Keratinocyte (primary cell): ENCODE data around the gene NOTCH3. TPM values are rescaled to one million over a fixed set of nuclear protein-coding genes. Genes with fewer than 3 reads are reported as not detected.

Source experiments
- DNase-seq: peaks from one replicate; pipeline ENCODE4 v3.0.0-alpha.2; 2011; ENCODE audit warnings: low read depth, missing footprints, low spot score
- FAIRE-seq: peaks from 2 replicates; lab custom pipeline; 2011; peaks lifted over from hg19 to GRCh38; lab: Jason Lieb, UNC
- H2AFZ ChIP-seq: 2 replicates; pipeline ENCODE4 v1.6.0; 2012; ENCODE audit warnings: low read length, control low read depth, inconsistent platforms; ENCODE audit not compliant: control insufficient read depth
- H3K27ac ChIP-seq: 2 replicates; pipeline ENCODE4 v1.5.1; 2011; ENCODE audit warnings: low read length; ENCODE audit not compliant: control insufficient read depth, insufficient read depth
- H3K27me3 ChIP-seq: 3 replicates; pipeline ENCODE4 v1.6.0; 2011; ENCODE audit warnings: low read length; ENCODE audit not compliant: control insufficient read depth, insufficient read depth; ENCODE audit errors: extremely low read depth
- H3K36me3 ChIP-seq, 2 experiments: 2 replicates in 1 of 2; 3 replicates in 1 of 2; pipeline ENCODE4 v1.5.1; 2011; ENCODE audit warnings: low read length in 2 of 2, mild to moderate bottlenecking in 1 of 2; ENCODE audit not compliant: control insufficient read depth in 2 of 2, insufficient read depth in 2 of 2; ENCODE audit errors: extremely low read depth in 1 of 2
- H3K4me1 ChIP-seq: 3 replicates; pipeline ENCODE4 v1.5.1; 2011; ENCODE audit warnings: low read length; ENCODE audit not compliant: control insufficient read depth, insufficient read depth; ENCODE audit errors: extremely low read depth
- H3K4me2 ChIP-seq: 3 replicates; pipeline ENCODE4 v1.6.0; 2011; ENCODE audit warnings: low read depth, low read length; ENCODE audit not compliant: control insufficient read depth, insufficient read depth; ENCODE audit errors: extremely low read depth
- H3K4me3 ChIP-seq, 3 experiments: fragments of 200-600 bp in 1 of 3; sonication (generic) in 1 of 3; 2 replicates in 2 of 3; 3 replicates in 1 of 3; pipeline ENCODE4 v1.5.1; 2011 to 2016; ENCODE audit warnings: low read length in 3 of 3, mild to moderate bottlenecking in 3 of 3, control low read depth in 2 of 3, inconsistent platforms in 1 of 3, low read depth in 1 of 3, mixed read lengths in 1 of 3, mixed run types in 1 of 3, moderate library complexity in 1 of 3; ENCODE audit not compliant: control insufficient read depth in 2 of 3, insufficient read depth in 2 of 3; ENCODE audit errors: extremely low read depth in 1 of 3
- H3K79me2 ChIP-seq: 2 replicates; pipeline ENCODE4 v1.6.0; 2012; ENCODE audit warnings: low read length; ENCODE audit not compliant: control insufficient read depth, insufficient read depth
- H3K9ac ChIP-seq: 3 replicates; pipeline ENCODE4 v1.6.0; 2011; ENCODE audit warnings: low read length; ENCODE audit not compliant: control insufficient read depth, insufficient read depth; ENCODE audit errors: extremely low read depth
- H3K9me1 ChIP-seq: 3 replicates; pipeline ENCODE4 v1.6.0; 2011; ENCODE audit warnings: low read length; ENCODE audit not compliant: control insufficient read depth, insufficient read depth; ENCODE audit errors: extremely low read depth
- H3K9me3 ChIP-seq: 2 replicates; pipeline ENCODE4 v1.5.1; 2012; ENCODE audit warnings: low read depth, low read length; ENCODE audit not compliant: control insufficient read depth
- H4K20me1 ChIP-seq: 3 replicates; pipeline ENCODE4 v1.6.0; 2011; ENCODE audit warnings: low read length; ENCODE audit not compliant: control insufficient read depth, insufficient read depth; ENCODE audit errors: extremely low read depth
- CTCF ChIP-seq, 3 experiments: IDR thresholded peaks in 1 of 3; conservative IDR thresholded peaks in 1 of 3; optimal IDR thresholded peaks in 1 of 3; 2 replicates in 2 of 3; 3 replicates in 1 of 3; pipeline versions ENCODE3 to v1.5.1; 2011; ENCODE audit warnings: low read length in 3 of 3, mild to moderate bottlenecking in 3 of 3, moderate library complexity in 2 of 3, control low read depth in 1 of 3, inconsistent platforms in 1 of 3; ENCODE audit not compliant: insufficient read depth in 2 of 3; ENCODE audit errors: extremely low read depth in 1 of 3
- EZH2 ChIP-seq: IDR thresholded peaks from one replicate; pipeline ENCODE4 v1.6.1; 2012; ENCODE audit warnings: inconsistent platforms, mild to moderate bottlenecking, low read length, moderate library complexity
- dilution Hi-C: fragments of 300-500 bp; cut with MboI; formaldehyde crosslinking; loops from one replicate; pipeline ENCODE4 v1.7.0; 2020; ENCODE audit warnings: low sequenced_read_pairs; ENCODE audit not compliant: extremely low pct_ligation_motif_present
- polyA plus RNA-seq, 5 experiments: library from polyadenylated mRNA; depleted of rRNA in 3 of 5; stranded (reverse) in 3 of 5; stranded (forward) in 1 of 5; unstranded in 1 of 5; fragments of >200 nt; gene quantifications; 1 replicate in 1 of 5; 2 replicates in 3 of 5; 3 replicates in 1 of 5; pipeline versions ENCODE4 v1.2.1 to v1.2.3, GENCODE V29; 2011 to 2012; ENCODE audit warnings: missing spikeins in 2 of 5, low read depth in 1 of 5, low replicate concordance in 1 of 5

The NOTCH3 gene
- polyA plus RNA-seq, 1 donor (not counting 4 experiments of a cell fraction or from before 2014, with no cell fraction given) = 4.1 TPM

- Histone ChIP-seq H4K20me1 (peaks cover 39% of the 10 kb centered on the region), H2AFZ (no peak overlapping the region), H3K9me1 (no peaks in the 10 kb centered on the region), H3K27ac (no peak overlapping the region), H3K9ac (no peak overlapping the region), H3K4me2 (no peak overlapping the region), H3K4me3 (no peak overlapping the region), H3K9me3 (no peaks in the 10 kb centered on the region), H3K27me3 (no peaks in the 10 kb centered on the region), H3K36me3 (peaks cover 52 to 63% of the 10 kb centered on the region in 2 experiments), H3K79me2 (peaks cover 38% of the 10 kb centered on the region), H3K4me1 (peaks cover 24% of the 10 kb centered on the region)
- DNase-seq (no peak), FAIRE-seq (no peak)
- dilution Hi-C loops = no loop called here
- TF ChIP-seq CTCF (optimal IDR thresholded peaks at IDR 0.05 in 1 of 3, IDR thresholded peaks at IDR 0.05 in 1 of 3, conservative IDR thresholded peaks at IDR 0.05 in 1 of 3; ENCODE audit: extremely low read depth in 1 of 3, insufficient read depth in 2 of 3, low read length in 3 of 3) (no peak), EZH2 (no peak)
These were observed 49.3 kb upstream of the NOTCH3 start for GRCh38 chr19:15249972-15250639.

GRCh38 chr19:15249528-15249874 lies 48.7 kb upstream of the NOTCH3 start:
- TF ChIP-seq CTCF (optimal IDR thresholded peaks at IDR 0.05 in 1 of 3, IDR thresholded peaks at IDR 0.05 in 1 of 3, conservative IDR thresholded peaks at IDR 0.05 in 1 of 3; ENCODE audit: extremely low read depth in 1 of 3, insufficient read depth in 2 of 3, low read length in 3 of 3) = no peak
- no peak for TF ChIP-seq EZH2
- no peak for DNase-seq
- dilution Hi-C loops = no loop called here
- Histone ChIP-seq H4K20me1 (peaks cover 39% of the 10 kb centered on the region), H3K9ac (no peak overlapping the region), H3K4me1 (peaks cover 24% of the 10 kb centered on the region), H3K27ac (no peak overlapping the region), H3K36me3 (peaks cover 52 to 63% of the 10 kb centered on the region in 2 experiments), H2AFZ (no peak overlapping the region), H3K9me3 (no peaks in the 10 kb centered on the region), H3K4me2 (no peak overlapping the region), H3K79me2 (peaks cover 38% of the 10 kb centered on the region), H3K4me3 (no peak overlapping the region), H3K27me3 (no peaks in the 10 kb centered on the region), H3K9me1 (no peaks in the 10 kb centered on the region)
- FAIRE-seq = no peak
